ENCODE measurements around the gene MSH4. TPM values are rescaled to one million over a fixed set of nuclear protein-coding genes. Genes with fewer than 3 reads are reported as not detected.
"Not testable (repeated sequence)": the region's sequence is repeated elsewhere in the genome, so short reads cannot be mapped to it uniquely, and the experiment has no call there.

The MSH4 gene
- 0.10 and 0.27 TPM in 2 replicates for total RNA-seq
- polyA plus RNA-seq (2012), result 0.04 TPM

DNA sequence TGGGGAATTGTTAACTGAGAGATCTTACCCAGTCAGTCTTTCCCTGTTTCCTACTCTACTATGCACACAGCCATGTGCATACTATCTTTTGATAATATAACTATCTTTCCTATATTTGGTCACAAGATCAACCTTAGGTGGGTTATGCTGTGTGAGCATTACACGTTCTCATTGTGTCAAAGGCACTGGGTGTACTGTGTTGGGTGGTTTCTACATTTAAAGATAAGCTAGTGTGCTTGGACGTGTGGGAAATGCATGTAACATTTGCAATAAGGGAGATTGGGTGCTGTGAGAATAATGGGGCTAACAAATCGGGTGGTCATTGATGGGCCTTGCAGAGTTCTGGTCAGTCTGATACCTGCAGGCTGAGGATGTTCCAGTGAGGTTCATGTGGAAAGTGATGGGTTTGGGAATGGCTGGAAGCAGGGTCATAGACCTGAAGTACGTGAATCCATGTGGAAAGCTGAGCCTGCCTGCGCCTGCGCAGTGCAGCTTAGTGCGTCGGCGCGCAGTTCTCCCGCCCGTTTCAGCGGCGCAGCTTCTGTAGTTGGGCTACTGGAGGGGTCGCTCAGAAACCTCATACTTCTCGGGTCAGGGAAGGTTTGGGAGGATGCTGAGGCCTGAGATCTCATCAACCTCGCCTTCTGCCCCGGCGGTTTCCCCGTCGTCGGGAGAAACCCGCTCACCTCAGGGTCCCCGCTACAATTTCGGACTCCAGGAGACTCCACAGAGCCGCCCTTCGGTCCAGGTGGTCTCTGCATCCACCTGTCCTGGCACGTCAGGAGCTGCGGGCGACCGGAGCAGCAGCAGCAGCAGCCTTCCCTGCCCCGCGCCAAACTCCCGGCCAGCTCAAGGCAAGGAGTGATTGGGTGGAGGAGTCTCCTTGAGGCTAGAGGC lies at the start of gene MSH4:
Gene MSH4, plus strand, starts transcription at position 507 of the 897 bp plus-strand sequence. Its CDS starts 104 bp downstream, at position 611.
- DNase-seq (ENCODE audit: low read depth), result peak; percentile 7

DNA sequence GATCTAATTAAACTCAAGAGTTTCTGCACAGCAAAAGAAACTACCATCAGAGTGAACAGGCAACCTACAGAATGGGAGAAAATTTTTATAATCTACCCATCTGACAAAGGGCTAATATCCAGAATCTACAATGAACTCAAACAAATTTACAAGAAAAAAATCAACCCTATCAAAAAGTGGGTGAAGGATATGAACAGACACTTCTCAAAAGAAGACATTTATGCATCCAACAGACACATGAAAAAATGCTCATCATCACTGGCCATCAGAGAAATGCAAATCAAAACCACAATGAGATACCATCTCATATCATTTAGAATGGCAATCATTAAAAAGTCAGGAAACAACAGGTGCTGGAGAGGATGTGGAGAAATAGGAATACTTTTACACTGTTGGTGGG lies 39.5 kb upstream of the MSH4 start:
- DNase-seq (ENCODE audit: low read depth), result not testable (repeated sequence)

DNA sequence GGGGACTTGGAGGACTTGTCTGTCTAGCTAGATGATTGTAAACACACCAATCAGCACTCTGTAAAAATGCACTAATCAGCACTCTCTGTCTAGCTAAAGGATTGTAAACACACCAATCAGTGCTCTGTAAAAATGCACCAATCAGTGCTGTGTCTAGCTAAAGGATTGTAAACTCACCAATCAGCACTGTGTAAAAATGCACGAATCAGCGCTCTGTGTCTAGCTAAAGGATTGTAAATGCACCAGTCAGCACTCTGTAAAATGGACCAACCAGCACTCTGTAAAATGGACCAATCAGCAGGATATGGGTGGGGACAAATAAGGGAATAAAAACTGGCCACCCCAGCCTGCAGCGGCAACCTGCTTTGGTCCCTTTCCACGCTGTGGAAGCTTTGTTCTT lies 38.1 kb upstream of the MSH4 start:
- not testable (repeated sequence) for DNase-seq (ENCODE audit: low read depth)

DNA sequence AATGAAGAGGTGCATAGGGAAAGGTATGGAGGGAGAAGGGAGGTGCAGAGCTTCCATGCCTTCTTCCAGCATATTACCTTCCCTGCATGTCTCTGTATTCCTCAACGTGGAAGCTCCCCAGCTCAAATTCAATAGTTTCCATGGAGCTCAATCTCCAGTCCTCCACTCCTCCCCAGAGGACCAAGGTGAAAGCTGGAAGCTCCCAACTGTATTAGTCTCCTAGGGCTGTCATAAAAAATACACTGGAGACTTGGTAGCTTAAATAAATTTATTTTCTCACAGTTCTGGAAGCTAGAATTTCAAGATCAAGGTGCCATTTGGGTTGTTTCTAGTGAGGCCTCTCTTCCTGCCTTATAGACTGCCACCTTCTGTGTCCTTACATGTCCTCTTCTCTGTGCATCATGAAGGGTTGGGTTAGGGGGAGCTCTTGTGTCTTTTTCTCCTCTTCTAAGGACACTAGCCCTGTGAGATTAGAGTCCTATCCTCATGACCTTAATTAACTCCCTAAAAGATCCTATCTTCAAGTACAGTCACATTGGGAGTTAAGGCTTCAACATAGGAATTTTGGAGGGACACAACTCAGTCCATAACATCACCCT lies 32.5 kb upstream of the MSH4 start:
- no peak for DNase-seq (ENCODE audit: low read depth)

DNA sequence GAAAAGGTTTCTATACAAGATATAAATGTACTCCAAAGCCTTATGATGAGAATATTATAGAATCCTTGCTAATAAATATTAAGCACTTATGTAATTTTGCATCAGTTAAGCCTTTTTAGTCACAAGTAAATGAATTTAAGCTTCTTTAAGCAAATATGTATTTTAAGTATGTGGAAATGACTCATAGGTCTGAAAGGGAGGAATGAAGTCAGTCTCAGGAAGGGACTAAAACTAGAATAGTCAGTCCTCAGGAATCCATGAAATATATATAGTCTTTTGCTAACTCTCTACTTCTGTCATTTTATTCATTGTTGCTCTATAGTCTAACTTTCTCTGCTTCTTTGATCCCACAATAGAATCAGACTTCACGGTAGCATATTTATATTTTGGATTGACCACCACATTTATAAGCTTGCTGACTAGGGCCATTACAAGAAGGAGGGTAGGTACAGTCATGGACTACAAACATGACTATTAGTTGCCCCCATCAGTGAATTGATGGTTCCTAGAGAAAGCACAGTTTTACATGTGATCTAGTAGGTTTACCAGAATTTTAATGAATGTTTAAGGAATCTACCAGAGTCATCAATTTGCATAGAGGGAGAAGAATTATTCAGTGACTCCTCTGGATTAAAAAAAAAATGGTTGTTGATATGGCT lies 30.9 kb upstream of the MSH4 start:
- peak; percentile 58 for DNase-seq (ENCODE audit: low read depth)

DNA sequence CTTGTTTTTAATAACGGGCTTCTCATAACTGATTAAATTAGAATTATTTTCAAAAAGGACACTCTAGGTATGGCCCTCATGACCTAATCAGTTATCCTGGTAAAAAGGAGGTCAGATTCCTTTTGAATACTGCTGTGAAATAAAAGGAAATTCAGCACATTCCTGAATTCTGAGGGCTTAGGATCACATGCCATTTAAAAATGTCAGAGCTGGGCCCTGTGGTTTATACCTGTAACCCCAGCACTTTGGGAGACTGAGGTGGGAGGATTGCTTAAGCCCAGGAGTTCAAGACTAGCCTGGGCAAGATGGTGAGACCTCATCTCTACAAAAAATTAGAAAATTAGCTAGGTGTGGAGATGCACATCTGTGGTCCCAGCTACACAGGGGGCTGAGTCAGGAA lies 28.7 kb upstream of the MSH4 start:
- DNase-seq (ENCODE audit: low read depth), result no peak

DNA sequence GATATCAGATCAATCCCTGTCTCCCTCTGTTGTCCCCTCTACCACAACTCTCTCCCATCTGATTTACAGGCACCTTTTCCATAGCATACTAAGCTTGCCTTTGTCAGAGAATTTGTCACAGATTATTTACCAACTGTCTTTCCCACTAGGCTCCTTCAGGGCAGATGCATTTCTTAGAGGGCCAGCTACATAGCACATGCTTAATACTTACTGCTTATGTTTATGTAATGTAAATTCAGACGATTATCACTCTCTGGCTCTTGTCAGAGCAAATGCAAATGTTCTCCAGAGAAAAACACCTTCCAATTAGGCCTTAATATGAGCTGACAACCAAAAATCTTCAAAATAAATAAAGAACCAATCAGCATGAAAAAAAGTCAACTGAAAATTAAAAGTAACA lies 25.9 kb upstream of the MSH4 start:
- DNase-seq (ENCODE audit: low read depth), result no peak

DNA sequence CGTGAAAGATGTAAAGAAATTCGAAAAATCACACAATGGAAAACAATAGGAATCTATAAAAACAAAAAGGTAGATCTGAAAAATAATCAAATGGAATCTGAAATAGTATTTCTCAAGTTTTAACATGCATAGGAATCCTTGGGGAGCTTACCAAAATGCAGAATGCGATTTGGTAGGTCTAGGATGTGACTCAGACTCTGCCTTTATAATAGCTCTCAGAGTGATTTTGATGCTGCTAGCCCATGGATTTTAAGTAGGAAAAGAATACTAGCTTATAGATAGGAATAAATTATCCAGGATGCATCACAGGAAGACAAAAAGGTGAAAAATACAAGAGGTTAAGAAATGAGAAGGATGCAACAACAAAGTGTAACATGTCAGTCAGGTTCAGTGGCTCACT lies 24.7 kb upstream of the MSH4 start:
- DNase-seq (ENCODE audit: low read depth), result no peak

DNA sequence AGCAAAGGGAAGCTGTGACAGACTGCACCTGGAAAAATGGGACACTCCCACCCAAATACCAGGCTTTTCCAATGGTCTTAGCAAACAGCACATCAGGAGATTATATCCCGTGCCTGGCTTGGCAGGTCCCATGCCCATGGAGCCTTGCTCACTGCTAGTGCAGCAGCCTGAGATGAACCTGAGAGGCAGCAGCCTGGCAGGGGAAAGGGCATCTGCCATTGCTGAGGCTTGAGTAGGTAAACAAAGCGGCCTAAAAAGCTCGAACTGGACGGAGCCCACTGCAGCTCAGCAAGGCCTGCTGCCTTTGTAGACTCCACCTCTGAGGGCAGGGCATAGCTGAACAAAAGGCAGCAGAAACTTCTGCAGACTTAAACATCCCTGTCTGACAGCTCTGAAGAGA lies 18.9 kb upstream of the MSH4 start:
- not testable (repeated sequence) for DNase-seq (ENCODE audit: low read depth)

DNA sequence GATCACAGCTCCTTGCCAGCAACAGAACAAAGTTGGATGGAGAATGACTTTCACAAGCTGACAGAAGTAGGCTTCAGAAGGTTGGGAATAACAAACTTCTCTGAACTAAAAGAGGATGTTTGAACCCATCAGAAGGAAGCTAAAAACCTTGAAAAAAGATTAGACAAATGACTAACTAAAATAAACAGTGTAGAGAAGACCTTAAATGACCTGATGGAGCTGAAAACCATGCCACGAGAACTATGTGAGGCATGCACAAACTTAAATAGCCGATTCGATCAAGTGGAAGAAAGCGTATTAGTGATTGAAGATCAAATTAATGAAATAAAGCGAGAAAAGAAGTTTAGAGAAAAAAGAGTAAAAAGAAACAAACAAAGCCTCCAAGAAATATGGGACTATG lies 18.0 kb upstream of the MSH4 start:
- DNase-seq (ENCODE audit: low read depth), result not testable (repeated sequence)

DNA sequence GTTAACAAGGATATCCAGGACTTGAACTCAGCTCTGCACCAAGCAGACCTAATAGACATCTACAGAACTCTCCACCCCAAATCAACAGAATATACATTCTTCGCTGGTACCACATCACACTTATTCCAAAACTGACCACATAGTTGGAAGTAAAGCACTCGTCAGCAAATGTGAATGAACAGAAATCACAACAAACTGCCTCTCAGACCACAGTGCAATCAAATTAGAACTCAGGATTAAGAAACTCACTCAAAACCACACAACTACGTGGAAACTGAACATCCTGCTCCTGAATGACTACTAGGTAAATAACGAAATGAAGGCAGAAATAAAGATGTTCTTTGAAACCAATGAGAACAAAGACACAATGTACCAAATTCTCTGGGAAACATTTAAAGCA lies 16.5 kb upstream of the MSH4 start:
- DNase-seq (ENCODE audit: low read depth), result not testable (repeated sequence)

DNA sequence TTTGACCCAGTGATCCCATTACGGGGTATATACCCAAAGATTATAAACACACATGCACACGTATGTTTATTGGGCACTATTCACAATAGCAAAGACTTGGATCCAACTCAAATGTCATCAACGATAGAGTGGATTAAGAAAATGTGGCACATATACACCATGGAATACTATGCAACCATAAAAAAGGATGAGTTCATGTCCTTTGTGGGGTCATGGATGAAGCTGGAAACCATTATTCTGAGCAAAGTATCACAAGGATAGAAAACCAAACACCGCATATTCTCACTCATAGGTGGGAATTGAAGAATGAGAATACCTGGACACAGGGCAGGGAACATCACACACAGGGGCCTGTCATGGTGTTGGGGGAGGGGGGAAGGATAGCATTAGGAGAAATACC lies 12.8 kb upstream of the MSH4 start:
- DNase-seq (ENCODE audit: low read depth), result not testable (repeated sequence)

DNA sequence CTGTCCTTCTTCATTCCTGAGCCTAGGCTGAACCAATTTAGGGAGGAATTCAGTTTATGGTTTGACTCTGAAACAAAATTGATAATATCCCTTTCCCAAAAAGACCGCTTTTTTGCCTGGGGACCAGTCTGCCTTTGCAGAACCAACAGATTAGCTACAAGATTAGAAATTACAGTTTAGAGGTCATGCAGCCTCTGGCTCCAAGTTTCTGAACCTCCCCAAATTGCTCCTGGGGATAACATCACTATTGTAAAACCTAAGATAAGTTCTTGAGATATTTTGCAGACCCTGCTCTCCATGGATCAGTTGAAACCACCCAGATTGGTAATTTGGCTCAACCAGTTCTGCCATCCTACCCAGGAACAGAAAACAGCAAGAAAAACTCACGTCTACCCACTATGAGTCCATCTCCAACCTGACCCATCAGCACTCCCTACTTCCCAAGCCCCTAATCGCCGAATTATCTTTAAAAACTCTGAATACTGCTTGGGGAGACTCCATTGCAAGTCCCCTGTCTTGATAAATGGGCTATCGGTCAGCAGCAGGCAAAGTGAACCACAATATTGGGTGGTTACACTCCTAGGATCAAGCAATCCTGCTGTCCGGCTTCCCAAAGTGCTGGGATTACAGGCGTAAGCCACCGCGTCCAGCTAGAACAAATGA lies 11.2 kb upstream of the MSH4 start:
- DNase-seq (ENCODE audit: low read depth), result no peak

DNA sequence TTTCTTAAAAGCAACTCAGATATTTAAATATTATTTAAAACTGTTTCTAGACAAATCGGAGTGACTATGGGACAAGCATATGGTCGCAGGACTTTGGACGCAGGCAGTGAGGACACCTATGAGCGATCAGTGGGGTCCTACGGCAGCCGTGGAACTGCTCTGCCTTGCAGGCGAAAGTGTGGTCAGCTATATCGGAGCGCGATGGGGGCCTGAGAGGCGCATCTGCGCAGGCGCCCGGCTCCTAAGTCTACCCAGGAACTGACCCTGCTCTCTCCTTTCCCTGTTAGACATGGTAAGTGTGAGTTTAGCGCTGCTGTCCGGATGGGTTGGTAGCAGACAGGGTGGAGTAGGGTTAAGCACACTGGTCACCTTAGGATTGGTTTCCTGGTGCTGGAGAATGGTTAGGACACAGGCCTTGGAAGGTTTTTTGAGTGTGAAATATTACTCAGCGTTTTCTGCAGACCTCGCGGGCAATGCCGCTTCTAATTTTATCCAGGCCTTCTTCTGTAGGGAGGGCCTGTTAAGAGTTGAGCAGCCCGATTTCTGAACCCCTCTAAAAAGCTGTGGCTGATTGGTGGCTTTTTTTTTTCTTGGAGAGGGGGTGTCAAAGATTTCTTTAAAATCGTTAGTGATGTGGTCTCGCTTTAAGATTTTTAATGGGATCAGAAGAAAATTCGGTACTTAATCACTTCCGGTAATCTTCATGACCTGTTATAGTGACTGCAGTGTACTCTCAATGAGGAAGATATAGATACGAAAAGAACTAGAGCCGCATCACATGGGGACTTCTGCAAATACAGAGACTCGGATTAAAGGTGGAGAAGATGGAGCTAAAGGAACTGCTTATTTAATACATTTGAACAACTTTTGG lies 10.5 kb upstream of the MSH4 start, which contains the start of gene RABGGTB:
Gene RABGGTB, plus strand, starts transcription at position 274 of the 871 bp plus-strand sequence. Its CDS starts 16 bp downstream, at position 290.
- peak; percentile 97 for DNase-seq (ENCODE audit: low read depth)

DNA sequence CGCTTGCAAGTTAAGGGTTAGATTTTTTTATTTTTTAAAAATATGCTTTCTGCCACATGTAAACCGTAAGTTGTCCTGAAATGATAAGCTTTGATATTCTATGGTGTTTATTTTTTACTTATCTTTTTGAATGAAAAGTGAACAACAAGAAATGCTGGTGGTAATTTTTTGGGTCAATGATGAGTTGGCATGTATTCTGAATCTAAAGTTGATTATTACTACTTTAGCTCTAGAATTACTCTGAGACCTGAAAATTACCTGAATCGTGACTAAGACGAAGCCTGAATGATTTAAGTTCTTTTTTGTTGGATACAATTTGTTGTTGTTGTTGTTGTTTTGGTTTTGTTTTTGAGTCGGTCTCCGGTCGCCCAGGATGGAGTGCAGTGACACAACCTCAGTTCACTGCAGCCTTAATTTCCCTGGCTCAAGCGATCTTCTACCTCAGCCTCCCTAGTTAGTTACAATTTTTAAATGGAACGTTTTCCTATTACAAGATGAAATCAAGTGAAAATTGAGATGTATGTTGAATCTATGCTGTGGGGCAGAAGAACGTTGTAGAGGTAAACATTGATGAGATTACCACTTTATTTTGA lies 9.7 kb upstream of the MSH4 start:
- peak; percentile 6 for DNase-seq (ENCODE audit: low read depth)

DNA sequence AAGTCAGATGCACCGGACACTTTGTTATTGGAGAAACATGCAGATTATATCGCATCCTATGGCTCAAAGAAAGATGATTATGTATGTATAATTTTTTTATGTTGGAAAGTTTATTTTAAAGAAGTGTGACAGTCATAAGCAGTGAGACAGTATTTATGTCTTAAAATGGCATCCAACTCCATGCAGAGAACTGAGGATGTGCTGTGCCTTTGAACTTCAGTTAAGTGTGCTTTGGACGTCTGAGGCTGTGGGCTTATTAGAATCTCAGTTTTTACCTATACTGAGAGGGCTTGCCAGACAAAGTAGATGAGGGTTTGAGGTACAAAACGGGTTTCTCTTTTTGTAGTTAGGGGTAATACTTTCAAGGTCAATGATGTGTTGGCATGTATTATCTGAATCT lies 9.2 kb upstream of the MSH4 start:
- DNase-seq (ENCODE audit: low read depth), result no peak

DNA sequence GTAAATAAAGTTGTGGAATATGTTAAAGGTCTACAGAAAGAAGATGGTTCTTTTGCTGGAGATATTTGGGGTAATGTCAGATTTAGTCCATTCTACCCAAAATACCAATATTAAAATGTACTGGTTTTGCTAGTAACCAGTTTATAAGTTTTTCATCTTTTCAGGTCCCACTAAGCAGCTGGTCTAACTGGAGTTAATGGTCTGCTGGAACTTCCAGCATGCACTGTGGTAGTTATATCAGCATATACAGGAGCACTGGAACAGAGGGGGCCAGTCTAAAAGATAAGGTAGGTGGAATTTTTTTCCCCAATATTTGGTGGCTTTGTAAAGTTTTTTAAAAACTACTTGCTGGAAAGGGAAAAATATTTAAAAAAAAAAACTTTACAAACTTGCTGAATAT lies 6.7 kb upstream of the MSH4 start:
- no peak for DNase-seq (ENCODE audit: low read depth)

DNA sequence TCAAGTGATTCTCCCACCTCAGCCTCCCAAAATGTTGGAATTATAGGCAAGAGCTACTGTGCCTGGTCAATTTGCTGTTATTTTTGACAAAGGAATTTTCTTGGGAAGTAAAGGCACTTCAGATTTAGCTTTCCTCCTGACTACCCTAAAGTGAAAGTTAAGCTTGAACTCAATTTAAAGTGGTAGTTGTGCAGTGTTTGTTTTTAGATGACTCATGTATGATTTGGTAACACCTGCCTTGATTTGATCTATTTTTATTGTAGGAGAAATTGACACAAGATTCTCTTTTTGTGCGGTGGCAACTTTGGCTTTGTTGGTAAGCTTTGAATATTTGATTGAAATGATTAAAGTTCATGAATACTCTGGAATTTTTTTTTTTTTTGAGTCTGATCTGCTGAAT lies 5.7 kb upstream of the MSH4 start:
- peak; percentile 41 for DNase-seq (ENCODE audit: low read depth)

DNA sequence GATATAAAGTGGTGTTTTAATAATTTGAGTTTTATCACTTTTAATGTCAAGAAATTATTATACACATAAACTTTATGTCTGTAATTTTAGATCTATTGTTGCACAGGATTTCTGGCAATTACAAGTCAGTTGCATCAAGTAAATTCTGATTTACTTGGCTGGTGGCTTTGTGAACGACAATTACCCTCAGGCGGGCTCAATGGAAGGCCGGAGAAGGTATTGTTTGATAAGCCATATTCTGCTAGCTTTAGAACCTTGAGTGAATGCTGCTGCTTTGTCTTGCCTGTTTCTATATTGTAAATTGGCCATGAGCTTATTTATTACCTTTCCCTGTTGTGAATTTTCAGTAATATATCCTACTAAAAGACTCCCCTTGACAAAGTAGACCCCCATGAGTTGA lies 4.6 kb upstream of the MSH4 start:
- DNase-seq (ENCODE audit: low read depth), result no peak

DNA sequence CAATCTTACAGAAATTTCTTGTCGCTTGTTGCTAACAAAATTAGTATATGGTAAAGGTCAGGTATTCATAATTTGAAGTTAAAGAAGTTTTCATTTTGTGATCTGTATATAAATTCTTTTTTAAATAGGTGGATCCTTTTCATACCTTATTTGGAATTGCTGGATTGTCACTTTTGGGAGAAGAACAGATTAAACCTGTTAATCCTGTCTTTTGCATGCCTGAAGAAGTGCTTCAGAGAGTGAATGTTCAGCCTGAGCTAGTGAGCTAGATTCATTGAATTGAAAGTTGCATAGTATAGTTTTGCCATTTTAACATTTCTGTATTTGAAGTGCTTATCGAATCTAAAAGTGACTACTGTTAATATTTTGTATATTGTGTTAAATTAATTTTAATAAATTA lies 2.3 kb upstream of the MSH4 start:
- no peak for DNase-seq (ENCODE audit: low read depth)

Data from myocyte (in vitro differentiated cells).